Mesenteric fat pad (tissue), 1 donor: Measurements from ENCODE around the gene ZNF580. TPM values are rescaled to one million over a fixed set of nuclear protein-coding genes. Genes with fewer than 3 reads are reported as not detected.

Experiments
- DNase-seq: peaks from one replicate; pipeline ENCODE4 v3.0.0-alpha.2; 2020; ENCODE audit warnings: low spot score
- total RNA-seq: library from RNA; stranded (reverse); fragmentation: NEBNext Ultra II Directional; extraction: Animal tissue kit (Norgen Biotek cat#: 25700); gene quantifications from one replicate; pipeline ENCODE4 v1.2.1, GENCODE V29; 2021
- donor health status: DM: yes; HTN: yes; CAD: no.

The ZNF580 gene
- total RNA-seq, 1 donor from 2014 or later = 39.6 TPM

DNA sequence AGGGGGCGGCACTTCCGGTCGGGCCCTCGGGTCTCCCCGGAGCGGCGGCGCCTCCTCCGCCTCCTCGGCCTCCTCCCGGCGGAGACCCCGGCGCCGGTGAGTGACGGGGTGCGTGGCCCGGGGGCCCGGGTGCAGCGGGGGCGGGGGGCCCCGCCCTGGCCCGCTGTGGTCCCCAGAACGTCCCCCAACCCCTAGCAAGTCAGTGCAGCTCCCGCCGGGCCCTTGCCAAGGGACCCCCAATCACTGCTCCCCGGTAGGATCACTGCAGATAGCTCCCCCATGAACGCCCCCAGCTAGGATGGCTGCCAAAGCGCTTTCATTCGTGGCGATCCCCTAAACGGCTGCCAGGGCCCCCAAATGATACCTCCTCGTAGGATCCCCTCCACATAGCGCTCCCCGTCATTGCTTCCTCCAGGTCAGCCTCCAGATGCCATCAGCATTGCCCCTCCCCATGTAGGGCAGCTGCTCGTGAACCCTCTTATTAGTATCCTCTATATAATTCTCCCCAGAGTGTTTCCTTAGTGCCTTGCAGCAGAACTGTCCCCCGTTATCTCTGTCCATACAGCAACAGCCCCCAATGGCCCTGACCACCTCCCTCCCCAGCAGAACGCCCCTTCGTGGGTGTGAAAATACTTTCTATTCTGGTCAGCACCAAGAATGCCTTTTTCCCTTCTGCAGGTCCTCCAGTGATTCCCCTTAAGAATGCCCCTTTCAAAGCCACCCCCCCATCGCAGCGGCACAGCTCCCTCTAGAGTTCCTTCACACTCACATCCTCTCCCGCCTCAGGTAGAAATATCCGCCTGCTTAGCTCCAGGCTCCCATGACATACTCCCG is 34.9 kb upstream of the ZNF580 start, which contains the start of gene ZNF865:
ZNF865 (plus strand) TSS at position 11 of the 834 bp plus-strand sequence. CDS start 7,972 bp downstream, outside the sequence.
- DNase-seq = no peak

DNA sequence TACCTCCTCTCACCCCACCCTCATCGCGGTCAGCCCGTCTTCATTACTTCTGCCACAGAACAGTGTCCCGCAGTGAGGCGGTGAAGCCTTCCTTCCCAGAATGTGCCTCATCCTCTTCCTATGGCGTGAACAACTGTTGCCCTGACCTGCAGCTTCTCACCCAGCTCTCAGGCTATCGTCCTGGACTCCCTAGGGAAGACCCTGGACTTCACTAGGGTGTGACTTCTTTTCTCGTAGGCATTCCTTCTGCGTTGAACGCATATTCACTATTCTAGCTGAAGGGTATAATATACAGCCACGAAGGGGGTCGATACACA is 34.4 kb upstream of the ZNF580 start:
- DNase-seq = no peak

- no peak for DNase-seq
Observed at GRCh38 chr19:55606817-55607216, 34.0 kb upstream of the ZNF580 start.

DNA sequence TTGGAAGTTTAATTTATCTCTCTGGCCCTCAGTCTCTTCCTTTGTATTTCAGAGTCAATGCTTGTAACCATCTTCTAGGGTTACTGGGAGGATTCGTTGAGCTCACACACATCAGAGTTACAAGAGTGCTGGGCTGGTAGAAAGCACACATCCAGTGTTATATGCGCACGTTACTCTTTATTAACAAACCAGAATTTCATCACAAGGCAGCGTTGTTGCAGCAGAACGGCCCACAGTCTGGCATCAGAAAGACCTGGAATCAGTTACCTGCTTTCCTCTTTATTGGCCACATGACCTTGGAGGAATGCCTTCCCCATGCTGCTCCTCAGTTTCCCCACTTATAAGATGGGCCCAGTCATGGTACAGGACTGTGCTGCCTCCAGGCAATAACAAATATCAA is 31.5 kb upstream of the ZNF580 start:
- DNase-seq = no peak

DNA sequence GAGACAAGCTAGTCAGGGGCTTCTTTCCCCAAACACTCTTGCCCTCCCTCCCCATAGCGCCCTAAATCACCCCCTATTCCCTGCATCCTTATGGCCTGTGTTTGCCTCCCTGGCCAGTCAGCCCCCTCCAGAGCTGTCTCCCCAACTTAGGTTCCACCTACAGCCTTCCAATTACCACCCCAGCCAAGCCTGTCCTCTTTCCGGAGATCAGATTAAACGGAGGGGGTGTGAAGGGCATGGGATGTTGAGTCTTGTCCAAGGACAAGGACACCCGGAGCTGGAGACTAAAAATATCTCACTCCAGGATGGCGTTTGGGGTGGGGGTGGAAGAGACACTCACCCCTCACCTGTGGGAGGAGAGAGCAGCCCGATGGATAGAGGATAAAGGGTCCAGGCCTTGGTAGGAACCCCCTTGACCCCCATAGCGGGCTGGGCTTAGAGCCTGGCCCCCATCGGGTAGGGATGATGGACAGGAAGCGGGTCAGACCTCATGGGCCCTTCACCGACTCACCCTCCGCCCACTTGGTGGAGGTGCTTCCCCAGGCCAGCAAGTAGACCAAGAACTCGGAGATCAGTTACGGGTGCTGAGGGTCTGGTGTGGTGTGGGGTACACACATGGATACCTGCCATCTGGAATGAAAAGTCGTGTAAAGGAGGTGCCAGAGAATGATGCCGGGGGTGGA is 29.4 kb upstream of the ZNF580 start:
- DNase-seq = no peak

DNA sequence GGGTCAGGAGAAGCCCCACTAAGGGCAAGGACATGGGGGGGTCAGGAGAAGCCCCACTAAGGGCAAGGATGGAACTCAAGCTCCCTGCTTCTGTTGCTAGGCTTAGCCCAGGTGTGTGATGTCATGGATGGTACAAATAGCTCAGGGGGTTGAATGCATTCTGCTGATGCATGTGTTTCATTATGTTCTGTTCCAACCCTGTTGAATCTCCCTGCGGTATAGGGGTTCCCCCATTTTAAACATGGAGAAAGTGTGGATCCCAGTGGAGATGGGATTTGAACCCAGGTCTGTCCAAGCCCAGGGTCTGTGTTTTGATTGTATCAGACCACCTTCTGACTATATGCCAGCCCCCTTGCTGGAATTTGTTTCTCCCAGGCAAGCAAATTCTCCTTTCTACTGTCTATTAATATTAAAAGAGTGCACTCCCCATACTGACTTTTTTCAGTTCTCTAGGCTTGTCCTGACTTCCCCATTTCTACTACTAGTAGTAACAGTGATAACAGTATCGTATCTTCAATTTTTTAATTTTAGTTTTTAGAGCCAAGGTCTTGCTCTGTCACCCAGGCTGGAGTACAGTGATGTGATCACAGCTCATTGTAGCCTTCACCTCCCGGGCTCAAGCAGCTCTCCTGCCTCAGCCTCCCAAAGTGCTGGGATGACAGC is 28.7 kb upstream of the ZNF580 start:
- no peak for DNase-seq

- DNase-seq = no peak
Observed at GRCh38 chr19:55613396-55613795, 27.4 kb upstream of the ZNF580 start.

GRCh38 chr19:55613930-55614710 is 26.7 kb upstream of the ZNF580 start:
- DNase-seq = no peak

GRCh38 chr19:55614711-55615542 is 25.9 kb upstream of the ZNF580 start:
- DNase-seq = no peak

DNA sequence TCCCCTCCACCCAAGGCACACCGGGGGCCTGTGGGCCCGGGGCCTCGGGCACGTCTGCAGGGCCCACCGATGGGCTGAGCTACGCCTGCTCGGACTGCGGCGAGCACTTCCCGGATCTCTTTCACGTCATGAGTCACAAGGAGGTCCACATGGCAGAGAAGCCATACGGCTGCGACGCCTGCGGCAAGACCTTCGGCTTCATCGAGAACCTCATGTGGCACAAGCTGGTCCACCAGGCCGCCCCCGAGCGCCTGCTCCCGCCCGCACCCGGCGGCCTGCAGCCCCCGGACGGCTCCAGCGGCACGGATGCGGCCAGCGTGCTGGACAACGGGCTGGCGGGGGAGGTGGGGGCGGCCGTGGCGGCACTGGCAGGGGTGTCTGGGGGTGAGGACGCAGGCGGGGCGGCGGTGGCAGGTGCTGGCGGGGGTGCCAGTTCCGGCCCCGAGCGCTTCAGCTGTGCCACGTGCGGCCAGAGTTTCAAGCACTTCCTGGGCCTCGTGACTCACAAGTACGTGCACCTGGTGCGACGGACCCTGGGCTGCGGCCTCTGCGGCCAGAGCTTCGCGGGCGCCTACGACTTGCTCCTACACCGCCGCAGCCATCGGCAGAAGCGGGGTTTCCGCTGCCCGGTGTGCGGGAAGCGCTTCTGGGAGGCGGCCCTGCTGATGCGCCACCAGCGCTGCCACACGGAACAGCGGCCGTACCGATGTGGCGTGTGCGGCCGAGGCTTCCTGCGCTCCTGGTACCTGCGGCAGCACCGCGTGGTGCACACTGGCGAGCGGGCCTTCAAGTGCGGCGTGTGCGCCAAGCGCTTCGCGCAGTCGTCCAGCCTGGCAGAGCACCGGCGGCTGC is 25.0 kb upstream of the ZNF580 start:
- DNase-seq = no peak

DNA sequence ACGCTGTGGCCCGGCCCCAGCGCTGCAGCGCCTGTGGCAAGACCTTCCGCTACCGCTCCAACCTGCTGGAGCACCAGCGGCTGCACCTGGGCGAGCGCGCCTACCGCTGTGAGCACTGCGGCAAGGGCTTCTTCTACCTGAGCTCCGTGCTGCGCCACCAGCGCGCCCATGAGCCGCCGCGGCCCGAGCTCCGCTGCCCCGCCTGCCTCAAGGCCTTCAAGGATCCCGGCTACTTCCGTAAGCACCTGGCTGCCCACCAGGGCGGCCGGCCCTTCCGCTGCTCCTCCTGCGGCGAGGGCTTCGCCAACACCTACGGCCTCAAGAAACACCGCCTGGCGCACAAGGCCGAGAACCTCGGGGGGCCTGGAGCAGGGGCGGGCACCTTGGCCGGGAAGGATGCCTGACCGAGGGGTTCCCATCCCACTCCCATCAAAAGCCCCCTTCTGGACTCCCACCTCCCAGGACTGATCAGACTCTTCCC is 24.4 kb upstream of the ZNF580 start:
- DNase-seq = no peak

DNA sequence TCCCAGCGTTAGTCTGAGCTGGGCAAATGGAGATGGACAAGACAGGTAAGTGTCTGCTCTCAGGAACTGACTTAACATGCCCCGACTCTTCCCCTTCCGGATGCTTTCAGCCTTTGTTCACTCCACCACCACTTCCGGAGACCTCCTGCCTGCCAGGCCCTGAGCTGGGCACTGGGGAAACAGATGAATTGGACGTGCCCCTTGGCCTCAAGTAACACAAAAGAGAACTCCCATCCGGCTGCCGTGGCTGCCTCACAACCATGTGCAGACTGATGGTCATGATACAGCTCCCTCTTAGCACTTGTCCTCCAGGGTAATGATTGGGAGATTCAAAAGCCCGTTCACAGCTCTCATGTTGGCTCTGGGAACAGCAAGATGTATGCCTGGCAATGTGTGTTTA is 23.4 kb upstream of the ZNF580 start:
- no peak for DNase-seq

GRCh38 chr19:55618426-55618825 is 22.4 kb upstream of the ZNF580 start:
- DNase-seq = no peak

- DNase-seq = no peak
Observed at GRCh38 chr19:55619286-55619685, 21.5 kb upstream of the ZNF580 start.

DNA sequence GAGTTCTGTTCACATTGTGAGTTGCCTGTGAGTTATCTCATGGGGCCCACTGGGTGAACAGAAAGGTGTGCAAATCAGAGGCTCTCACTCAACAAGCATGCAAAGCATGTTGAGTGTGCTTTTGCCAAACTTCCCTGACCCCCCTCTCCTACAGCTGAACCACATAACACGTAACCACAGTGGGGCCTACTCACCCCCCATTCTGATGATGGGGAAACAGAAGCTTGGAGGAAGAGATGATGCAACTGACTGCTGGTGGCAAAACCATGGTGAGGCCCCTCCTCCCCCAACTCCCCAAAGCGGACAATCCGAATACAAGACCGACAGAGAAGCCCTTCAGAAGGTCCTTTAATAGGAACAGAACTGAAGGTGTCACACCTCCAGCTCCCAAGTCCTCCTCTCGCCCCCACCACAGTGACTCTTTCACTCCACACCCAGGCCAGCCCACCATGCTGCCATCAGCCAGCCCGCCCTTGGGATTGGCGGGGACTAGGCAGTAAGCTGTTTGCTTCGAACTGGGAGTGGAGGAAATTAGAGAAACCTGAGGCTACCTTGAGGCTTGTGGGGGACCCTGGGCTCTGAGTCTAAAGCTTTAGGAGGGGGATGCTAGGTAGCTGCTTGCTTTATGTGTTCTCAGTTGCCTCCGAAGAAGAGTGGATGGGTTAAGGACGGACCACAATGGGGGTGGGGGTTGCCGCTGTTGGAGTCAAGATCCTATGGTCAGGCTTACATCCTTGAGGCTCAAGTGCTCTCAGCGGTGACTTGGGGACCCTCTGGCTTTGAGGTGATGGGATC is 20.2 kb upstream of the ZNF580 start:
- DNase-seq = no peak

- DNase-seq = no peak
Observed at GRCh38 chr19:55621205-55621672, 19.6 kb upstream of the ZNF580 start.

DNA sequence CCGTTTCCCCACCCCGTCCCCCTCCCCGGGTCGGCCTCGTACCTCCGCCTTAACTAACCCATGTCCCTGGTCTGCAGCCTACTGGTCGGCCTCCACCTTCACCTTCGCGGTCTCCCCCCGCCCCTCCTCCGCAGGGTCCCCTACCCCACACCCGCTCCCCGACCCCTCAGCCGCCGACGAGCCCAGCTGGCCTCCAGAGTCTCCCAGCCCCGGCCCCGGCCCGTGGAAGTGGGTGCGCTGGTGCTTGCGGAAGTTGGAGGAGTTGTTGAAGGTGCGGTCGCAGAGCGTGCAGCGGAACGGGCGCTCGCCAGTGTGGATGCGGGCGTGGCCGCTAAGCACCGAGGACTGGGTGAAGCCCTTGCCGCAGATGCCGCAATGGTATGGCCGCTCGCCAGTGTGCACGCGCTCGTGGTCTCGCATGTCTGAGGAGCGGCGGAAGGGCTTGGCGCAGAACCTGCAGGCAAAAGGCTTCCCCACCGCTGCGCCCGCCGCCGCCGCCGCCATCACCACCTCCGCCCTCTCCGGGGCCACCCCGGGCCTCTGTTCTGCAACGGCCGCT is 19.1 kb upstream of the ZNF580 start:
- no peak for DNase-seq
